Measurements from ENCODE around the gene SLC24A1.

Gene SLC24A1

DNA sequence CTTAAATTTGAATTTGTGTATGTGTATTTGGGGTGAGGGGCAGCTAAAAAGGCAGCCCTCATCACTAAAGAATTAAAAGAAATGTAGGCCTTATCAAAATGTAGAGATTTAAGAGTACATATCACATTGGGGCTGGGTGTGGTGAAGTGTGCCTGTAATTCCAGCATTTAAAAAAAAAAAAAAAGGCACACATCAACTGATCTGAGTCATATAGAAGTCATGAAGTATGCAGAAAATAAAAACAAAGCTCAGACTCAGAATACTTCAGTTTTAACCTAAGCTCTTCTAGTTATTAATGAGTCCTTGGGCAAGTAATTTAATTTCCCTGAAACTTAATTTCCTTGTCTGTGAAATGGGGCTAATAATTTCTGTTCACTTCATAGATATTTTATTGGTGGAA is 31.6 kb downstream of the SLC24A1 start:
- DNase-seq (ENCODE audit: low read depth) = peak; percentile 49

DNA sequence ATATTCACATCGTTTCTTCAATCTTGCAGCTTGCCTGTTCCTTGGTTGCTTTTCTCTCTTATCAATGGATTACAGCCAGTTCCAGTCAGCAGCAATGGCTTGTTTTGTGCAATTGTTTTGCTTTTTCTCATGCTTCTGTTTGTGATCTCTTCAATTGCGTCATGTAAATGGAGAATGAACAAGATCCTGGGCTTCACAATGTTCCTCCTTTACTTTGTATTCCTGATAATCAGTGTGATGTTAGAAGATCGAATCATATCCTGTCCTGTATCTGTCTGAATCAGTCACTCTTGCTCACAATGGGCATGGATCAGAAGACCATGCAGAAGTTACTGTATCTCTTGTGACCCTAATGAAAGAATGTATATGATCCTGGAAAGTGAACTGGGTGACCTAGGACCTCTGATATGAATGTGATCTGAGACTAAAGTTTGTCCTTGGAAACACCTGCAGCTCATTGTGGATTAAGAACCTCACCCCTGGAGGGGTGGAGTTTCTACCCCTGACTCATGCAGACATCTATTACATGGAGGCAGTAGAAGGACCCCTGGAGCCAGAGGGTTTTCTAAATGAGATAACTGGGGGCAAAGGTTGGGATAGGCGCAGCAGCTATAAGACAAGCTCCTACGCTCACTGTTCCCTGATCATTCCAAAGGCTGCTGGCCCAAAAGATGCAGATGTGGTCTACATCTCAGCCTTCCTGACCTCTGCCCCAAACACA is 32.2 kb downstream of the SLC24A1 start:
- peak; percentile 59 for DNase-seq (ENCODE audit: low read depth)

DNA sequence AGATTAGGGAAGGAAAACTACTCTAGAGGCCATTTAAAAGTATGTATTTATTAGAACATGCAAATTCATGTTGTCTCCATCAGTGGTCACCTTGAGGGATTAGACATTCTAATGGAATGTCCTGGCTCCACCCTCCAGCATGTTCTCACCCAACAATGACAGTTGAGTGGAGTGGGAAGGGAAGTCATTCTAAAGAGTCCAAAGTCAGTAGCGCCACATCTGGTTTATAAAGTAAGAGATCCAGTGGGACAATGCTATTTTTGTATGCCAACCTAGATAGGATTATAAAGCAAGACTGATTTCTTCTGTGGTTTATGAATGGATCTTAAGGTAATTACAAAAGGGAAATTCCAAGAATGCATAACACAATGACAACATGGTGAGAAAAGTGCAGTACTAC is 33.3 kb downstream of the SLC24A1 start:
- DNase-seq (ENCODE audit: low read depth) = peak; percentile 46

DNA sequence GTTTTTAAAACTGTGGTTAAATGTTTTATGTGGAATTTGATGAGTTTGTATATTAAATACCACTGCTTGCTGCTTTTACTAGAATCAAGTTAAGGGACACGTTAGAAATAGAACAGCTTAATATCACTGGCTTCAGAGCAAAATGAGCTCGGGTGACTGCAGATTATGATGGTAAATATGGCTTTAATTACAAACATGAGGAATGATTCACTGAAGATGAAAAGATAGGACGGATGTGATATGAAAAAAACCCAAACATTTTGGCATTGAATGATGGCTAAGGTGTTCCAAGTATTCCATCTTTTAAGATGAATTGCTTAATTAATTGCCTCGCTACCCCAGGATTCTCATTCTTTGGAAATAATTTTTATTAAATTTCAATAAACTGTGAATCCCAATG is 33.7 kb downstream of the SLC24A1 start:
- no peak for DNase-seq (ENCODE audit: low read depth)

DNA sequence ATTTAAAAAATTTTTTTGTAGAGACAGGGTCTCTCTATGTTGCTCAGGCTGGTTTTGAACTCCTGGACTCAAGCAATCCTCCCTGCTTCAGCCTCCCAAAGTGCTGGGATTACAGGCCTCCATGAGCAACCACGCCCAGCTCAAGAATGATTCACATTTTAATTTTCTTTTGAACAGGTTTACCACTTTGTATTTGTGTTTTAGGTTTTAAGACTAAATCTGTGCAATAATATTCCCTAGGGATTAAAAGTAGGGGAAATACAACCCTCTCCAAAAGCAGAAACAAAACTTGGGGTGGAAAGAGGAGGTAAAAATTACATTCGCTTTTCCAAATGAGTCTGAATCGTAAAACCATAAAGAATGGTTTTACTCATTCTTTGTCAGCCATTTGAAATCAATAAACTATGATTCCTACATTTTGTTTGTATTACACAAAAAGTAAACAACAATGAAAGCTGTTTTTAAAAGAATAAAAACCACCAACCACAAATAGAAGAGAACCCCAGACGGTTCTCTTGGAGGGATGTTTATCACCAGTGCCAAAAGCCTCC is 37.8 kb downstream of the SLC24A1 start:
- DNase-seq (ENCODE audit: low read depth) = no peak

DNA sequence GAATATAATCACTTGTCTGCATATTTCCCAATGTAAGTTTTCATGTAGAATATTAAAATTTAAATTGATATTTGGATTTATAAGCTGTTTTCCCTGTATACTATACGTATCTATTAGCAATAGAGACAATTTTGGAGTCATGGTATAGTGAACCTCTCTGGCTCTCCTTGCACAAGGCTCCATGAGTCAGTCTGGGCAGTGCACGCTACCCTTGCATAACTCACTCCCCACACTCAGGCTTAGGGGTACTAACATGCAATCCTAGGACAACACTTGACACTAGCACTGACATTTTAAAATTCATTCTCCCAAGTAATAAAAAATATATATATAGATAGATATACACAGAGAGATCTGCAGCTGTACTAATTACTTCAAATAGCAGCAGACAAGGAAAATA is 39.2 kb downstream of the SLC24A1 start:
- DNase-seq (ENCODE audit: low read depth) = peak; percentile 79

DNA sequence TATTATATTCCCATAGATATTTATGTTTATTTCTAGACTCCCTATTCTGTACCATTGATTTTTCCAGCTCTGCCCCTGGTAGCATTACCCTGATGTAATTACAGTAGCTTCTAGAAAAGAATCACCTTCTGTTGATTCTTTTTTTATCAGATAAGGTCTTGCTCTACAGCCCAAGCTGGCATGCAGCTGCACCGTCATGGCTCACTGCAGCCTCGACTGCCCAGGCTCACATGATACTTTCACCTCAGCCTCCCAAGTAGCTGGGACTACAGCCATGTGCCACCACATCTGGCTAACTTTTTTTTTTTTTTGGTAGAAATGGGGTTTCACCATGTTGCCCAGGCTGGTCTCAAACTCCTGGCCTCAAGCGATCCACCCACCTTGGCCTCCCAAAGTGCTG is 41.8 kb downstream of the SLC24A1 start:
- DNase-seq (ENCODE audit: low read depth) = no peak

DNA sequence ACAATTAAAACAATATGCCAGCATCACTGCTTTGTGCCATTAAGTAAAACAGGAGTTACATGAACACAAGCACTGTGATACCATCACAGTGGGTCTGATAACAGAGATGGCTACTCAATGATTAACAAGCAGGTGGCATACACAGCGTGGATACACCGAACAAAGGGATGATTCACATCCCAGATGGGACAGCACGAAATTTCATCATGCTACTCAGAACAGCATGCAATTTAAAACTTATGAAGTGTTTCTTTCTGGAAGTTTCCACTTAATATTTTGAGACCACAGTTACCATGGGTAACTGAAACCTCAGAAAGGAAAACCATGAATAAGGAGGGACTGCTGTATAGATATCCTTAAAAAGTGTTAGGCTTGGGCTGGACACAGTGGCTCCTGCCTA is 44.5 kb downstream of the SLC24A1 start:
- peak; percentile 84 for DNase-seq (ENCODE audit: low read depth)

DNA sequence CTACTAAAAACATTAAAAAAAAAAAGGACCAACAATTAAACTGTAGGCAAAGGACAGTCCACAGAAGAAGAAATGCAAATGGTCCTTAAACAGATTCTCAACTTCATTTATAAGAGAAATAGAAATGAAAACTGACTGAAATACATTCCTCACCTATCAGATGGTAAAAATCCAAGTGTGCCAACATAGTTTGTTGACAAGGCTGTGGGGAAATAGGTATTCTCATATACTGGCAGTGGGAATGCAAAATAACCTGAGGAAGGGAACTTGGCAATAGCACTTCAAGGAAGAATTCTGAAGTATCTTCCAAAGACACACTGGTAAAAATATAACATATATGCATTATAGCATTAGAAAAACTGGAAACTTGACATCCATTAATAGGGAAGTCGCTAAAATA is 53.8 kb downstream of the SLC24A1 start:
- no peak for DNase-seq (ENCODE audit: low read depth)

DNA sequence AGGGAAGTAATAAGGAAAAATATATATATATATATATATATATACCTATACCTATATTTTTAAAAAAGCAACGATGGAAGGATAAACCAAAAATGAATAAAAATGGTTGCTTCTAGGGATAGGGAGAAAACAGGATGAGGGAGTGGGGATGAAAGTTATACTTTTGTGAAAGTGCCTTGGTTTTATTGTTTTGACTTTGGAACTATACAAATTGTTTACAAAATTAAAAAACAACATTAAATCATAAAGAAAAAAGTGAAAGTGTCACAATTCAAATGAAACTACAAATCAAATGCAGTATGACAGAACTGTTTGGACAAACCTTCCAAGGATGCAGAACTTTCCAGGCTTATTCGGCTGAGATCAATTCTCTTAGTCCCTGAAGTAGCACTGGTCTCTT is 54.4 kb downstream of the SLC24A1 start:
- no peak for DNase-seq (ENCODE audit: low read depth)

DNA sequence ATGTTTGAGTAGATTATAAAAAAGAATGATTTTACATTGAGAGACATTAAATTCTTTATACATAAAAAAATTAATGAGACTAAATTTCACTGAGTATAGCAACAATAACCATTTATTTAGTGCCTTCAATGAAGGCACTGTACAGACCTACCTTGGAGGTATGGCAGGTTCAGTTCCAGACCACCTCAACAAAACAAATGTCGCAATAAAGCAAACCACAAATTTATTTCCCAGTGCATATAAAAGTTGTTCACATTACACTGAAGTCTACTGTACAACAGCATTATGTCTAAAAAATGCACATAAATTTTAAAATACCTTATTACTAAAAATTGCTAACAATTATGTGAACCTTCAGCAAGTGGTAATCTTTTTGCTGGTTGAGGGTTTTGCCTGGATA is 58.8 kb downstream of the SLC24A1 start:
- DNase-seq (ENCODE audit: low read depth) = no peak

DNA sequence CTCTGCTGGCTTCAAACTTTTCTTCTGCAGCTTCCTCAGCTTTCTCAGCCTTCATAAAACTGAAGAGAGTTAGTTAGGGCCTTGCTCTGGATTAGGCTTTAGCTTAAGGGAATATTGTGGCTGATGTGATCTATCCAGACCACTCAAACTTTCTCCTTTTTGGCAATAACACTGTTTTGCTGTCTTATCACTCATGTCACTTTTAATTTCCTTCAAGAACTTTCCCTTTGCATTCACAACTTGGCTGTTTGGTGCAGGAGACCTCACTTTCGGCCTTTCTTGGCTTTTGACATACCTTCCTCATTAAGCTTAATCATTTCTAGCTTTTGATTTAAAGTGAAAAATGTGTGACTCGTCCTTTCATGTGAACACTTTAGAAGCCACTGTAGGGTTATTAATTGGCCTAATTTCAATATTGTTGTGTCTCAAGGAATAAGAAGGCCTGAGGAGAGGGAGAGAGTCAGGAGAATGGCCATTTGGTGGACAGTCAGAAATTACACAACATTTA is 60.7 kb downstream of the SLC24A1 start:
- DNase-seq (ENCODE audit: low read depth) = no peak

DNA sequence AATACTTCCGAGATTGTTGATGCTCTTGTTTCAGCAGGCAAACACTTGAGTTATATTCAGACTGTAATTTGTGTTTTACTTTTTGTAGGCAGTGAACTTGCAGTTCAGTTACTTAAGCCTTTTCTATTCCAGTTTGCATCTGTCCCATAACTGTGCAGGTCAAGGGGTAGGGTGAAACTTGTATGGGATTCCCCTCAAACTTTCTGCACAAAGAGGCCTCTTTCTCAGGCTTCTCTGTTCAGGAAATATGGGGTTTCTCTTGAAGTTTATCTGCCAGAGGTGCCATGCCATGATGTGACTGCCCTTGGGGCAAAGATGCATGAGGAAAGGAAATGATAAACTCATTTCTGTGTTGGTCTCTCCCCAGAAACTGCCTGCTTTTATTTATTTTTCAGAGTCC is 66.7 kb downstream of the SLC24A1 start:
- DNase-seq (ENCODE audit: low read depth) = no peak

DNA sequence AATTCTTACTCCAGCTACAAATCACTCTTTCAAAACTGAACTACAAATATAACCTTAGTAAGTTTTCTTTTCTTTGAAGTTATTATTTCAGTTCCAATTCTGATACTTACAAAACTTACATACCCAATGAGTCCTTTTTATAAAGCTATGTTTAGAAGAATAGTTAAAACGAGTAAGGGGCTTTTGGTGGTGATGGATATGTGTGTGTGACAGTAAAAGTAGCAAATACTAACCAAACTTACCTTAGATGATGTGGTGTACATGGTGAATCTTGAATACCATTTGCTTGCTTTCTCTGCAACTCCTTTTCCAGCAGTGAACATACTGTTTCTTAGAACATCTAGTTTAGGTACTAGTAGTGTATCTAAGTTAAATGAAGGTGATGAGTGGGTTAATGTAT is 68.4 kb downstream of the SLC24A1 start:
- no peak for DNase-seq (ENCODE audit: low read depth)

DNA sequence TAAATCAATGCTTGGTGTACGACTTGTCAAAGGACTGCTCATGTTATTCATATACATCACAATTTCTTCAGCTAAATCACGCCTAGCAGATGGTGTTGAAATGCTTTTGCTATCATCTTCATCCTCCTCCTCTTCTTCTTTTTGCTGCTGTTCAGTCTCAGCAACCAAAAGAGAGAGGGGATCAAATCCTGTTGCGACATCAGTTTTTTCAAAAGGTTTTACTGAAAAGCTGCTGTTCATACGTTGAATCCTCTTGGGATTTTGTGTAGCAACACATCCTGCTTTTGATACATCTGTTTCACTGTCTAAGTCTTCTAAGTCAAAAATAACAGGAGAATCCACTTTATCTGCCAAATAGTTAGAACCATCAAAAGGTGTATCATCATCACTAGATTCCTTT is 69.0 kb downstream of the SLC24A1 start:
- DNase-seq (ENCODE audit: low read depth) = no peak

DNA sequence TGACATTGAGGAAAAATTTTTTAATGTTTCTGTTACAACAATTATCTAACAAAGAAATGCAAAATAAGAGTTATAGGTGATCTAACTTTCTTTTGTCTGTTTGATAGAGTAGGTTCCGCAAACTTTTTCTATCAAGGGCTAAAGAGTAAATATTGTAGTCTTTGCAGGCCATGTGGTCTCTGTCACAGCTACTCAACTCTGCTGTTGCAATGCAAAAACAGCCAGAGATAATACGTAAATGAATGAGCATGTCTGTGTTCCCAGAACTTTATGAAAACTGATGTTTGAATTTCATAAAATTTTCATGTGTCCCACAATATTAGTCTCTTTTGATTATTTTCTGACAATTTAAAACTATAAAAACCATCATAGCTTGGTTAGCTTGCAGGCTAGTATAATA is 73.3 kb downstream of the SLC24A1 start:
- DNase-seq (ENCODE audit: low read depth) = no peak

All from iris pigment epithelial cell (primary cell).